Left cardiac atrium (tissue), 4 donors: ENCODE results near the gene TSPAN18. TPM values are rescaled to one million over a fixed set of nuclear protein-coding genes. Genes with fewer than 3 reads are reported as not detected.

Experiments used
- ATAC-seq, 2 donors: fragments of 200-7000 bp; cut with Tn5 transposase; one replicate each; pipeline ENCODE4 v1.9.1; 2020; ENCODE audit warnings: mild to moderate bottlenecking in 2 of 2, moderate library complexity in 2 of 2
- DNase-seq: peaks from one replicate; pipeline ENCODE4 v3.0.0-alpha.2; 2020
- intact Hi-C, 2 donors: fragments of 100-400 bp; cut with DNase I; formaldehyde crosslinking; loops; one replicate each; pipeline versions ENCODE4 v1.14.1 to v1.15.1; 2022 to 2023
- total RNA-seq, 2 donors: library from RNA; stranded (reverse); fragmentation: NEBNext Ultra II Directional; extraction: Animal tissue kit (Norgen Biotek cat#: 25700); gene quantifications; one replicate each; pipeline ENCODE4 v1.2.1, GENCODE V29; 2021
- donor health status: DM: no; HTN: yes; CAD: no.
- donor health status: DM: no; HTN: yes; CAD: no; lungs with severe emphysema.
- donor health status: DM: yes; HTN: yes; CAD: no.
- donor health status: Dilated cardiomyopathy.

The TSPAN18 gene
- total RNA-seq, 2 donors from 2014 or later, result 152 to 166 TPM

GRCh38 chr11:44848203-44848962, 121.6 kb downstream of the TSPAN18 start:
- no peak for ATAC-seq
- no peak for DNase-seq
- intact Hi-C loops, result no loop called here

DNA sequence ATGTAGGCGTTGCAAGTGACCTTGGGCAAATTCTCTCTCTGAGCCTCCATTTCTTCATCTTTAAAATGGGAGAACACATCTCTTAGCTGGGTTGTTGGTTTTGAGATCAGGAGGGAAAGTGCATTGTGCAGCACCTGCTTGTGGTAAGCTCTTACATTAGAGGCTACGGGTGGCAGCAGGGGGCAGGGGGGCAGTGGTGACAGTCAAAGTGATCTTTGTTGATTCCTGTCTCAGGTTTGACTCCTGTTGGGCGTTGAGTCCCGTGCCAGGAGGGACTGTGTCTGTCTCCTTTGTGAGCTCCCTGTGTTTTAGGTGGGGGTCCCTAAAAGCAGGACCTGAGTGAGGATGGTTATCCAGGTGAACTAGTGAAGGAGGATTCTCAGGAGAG, 122.2 kb downstream of the TSPAN18 start:
- DNase-seq, result no peak
- ATAC-seq, result no peak
- intact Hi-C loops, result no loop called here

DNA sequence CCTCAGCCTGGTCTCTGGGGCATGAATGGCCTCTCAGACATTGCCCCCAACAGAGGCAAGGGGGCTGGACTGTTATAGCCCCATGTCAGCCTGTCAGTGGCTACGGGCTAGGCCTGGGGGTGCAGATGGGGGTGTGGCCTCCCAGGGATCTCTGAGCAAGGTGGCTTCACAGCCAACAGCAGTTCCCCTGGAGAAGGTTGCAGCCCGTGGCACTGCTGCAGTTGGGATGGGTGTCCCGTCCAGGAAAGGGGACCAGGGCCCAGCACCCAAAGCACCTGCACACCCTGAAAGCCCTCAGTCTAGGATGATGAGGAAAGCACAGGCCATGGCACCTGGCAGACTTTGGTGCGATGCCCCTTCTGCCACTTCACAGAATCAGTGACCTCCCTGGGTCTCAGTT, 122.7 kb downstream of the TSPAN18 start:
- intact Hi-C loops, result no loop called here
- ATAC-seq, result no peak
- DNase-seq, result no peak

GRCh38 chr11:44849922-44850321, 123.2 kb downstream of the TSPAN18 start:
- DNase-seq (no peak), ATAC-seq (peak; percentile 21 to 31)
- intact Hi-C loops, result no loop called here

DNA sequence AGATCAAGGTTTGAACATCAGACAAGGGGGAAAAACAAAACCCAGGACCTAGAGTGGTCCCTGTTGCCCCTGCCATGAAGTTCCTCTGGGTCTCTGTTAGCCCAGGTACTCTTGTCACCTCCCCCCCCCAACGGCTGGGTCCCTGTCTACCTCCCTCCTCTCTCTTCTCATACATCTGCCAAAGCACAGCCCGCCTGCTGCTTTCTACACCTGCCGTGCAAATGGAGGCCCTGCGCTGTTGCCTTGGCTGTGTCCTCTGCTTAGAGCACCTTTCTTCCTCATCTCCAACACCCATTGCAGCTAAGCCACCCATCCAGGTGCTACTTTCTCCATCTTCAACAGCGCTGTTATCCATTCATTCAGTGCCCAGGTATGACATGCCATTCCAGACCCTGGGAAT, 124.7 kb downstream of the TSPAN18 start:
- ATAC-seq (no peak), DNase-seq (no peak)
- intact Hi-C loops, result no loop called here

DNA sequence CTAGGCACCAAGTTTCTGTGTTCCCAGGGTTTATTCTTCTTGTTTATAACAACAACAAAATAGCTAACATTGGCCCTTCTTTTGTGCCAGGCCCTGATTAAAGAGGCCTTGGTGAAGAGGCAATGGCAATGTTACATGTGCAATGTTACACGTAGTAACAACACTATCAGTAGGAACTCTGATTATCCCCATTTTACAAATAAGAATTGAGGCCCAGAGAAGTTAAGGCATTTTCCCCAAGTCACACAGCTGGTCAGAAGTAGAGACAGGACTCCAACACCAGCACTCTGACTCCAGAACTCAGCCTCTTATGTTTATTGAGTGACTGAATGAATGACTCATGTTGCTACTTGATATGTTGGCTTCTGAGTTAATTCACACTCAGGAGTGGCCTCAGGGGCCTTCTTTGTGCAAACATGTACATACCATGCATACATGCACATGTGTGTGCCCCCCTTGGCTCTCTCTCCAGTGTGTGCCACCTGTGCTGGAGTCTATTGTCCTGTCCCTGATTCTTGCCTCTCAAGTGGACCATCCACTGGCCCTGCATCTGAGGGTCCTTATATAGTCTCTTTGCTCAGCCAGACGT, 125.5 kb downstream of the TSPAN18 start:
- intact Hi-C loops, result no loop called here
- ATAC-seq, result no peak
- no peak for DNase-seq

DNA sequence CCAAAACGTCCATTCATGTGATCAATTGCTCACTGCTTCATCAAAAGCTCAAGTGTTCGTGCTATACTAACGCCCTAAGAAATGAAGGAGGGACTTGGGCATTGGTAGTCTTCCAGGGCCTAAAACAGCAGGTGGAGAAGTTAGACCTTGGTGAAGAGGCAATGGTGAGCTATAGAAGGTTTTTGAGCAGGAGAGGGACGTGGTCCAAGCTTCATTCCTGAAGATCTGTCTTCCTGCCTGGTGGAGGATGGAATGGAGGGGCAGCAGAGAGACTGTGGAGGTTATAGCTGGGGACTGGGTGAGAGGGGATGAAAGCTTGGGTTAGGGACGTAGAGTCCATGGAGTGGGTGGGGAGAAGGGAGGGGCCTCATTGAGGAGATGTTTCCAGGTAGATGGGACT, 126.2 kb downstream of the TSPAN18 start:
- no peak for ATAC-seq

GRCh38 chr11:44853666-44854065, 126.9 kb downstream of the TSPAN18 start:
- intact Hi-C loops, result no loop called here
- ATAC-seq (no peak), DNase-seq (no peak)

More for the DNA sequence above, 126.2 kb downstream of the TSPAN18 start:
- DNase-seq, result no peak
- intact Hi-C loops, result no loop called here

DNA sequence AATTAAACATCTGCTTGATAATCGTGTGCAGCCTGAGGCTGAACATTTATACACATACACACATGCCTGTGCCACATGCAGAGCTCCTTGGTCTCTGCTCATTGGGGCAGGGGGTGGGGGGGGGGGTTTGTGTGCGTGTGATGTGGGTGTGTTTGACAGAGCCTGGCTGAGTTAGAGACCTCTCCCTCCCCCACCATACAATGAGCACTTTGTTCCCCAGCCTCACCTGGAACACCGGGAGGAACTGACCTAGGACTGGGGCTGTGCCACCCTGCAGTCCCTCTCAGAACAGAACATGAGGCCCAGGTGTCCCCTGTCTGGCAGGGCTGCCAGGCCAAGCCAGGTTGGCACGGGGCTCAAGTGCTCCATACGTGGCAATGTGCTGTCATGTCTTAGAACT, 127.3 kb downstream of the TSPAN18 start:
- ATAC-seq, result no peak

GRCh38 chr11:44854741-44855492, 128.2 kb downstream of the TSPAN18 start:
- intact Hi-C loops, result loop anchor here in 1 of 2 donors (5.0 kb wide), 1 partner anchor 93 kb away; no protein-coding TSS in a partner anchor
- ATAC-seq (no peak), DNase-seq (no peak)

More for the DNA sequence above, 127.3 kb downstream of the TSPAN18 start:
- intact Hi-C loops, result no loop called here
- no peak for DNase-seq

- no peak for DNase-seq
- no peak for ATAC-seq
- intact Hi-C loops, result loop anchor here in 1 of 2 donors (5.0 kb wide), 1 partner anchor 93 kb away; no protein-coding TSS in a partner anchor
Observed at GRCh38 chr11:44855493-44855849, 128.7 kb downstream of the TSPAN18 start.

GRCh38 chr11:44857490-44858090, 130.8 kb downstream of the TSPAN18 start:
- peak; percentile 31 to 64 for ATAC-seq
- peak; percentile 68 for DNase-seq
- intact Hi-C loops, result loop anchor here in 1 of 2 donors (5.0 kb wide), 1 partner anchor 95 kb away; no protein-coding TSS in a partner anchor

DNA sequence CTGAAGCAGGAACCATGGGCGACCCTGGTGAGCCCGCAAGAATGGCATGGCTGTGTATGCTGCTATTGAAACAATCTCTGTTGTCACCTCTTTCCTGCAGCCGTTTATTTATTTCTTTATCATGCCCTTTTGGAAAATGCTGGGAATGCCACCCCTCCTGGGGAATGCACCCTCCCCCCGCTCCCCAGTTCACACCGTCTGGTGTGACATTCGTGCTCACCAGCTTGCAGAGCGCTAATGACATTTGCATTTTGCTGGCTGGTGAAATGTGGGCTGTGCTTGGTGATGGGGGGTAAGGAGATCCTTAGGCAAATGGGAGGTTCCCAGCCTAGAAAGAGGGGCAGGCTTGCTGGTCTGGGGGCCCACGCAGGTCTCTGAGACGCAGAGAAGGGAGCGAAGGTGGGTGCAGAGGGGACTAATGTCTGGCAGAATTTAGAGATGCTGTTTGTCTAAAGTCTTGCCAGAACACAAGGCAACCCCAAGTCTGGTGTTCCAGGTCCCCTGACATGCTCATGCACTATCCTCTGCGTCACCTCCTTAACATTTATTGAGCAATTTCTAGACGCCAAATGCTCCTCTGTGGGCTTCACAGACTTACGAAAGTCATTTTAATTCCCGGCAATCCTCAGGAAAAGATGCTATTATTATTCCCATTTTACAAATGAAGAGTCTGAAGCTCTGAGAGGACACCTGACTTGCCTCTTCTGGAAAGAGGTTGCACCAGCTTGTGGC, 132.2 kb downstream of the TSPAN18 start:
- intact Hi-C loops, result loop anchor here in 1 of 2 donors (5.0 kb wide), 1 partner anchor 97 kb away; no protein-coding TSS in a partner anchor
- ATAC-seq (peak in 1 of 2 donors; percentile 51), DNase-seq (no peak)

GRCh38 chr11:44859528-44859925, 132.8 kb downstream of the TSPAN18 start:
- DNase-seq (no peak), ATAC-seq (no peak)
- intact Hi-C loops, result loop anchor here in 1 of 2 donors (5.0 kb wide), 1 partner anchor 97 kb away; no protein-coding TSS in a partner anchor

DNA sequence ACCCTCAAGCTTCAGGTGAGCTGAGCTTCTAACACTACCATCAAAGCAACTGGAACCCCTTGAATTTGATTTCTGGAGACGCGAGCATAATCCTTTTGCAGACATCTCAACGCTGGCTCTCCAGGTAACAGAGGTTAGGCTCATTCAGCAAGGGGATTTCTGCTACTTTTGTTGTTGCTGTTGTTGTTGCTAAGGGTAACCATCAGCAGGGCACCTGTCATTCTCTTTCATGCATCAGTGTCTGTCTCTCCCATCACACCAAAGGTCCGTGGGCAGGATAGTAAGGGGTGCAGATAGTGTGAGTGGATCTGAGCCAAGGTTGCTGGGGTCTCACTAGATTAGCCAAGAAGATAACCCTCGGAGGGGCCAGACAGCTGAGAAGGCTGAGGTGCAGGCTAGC, 133.6 kb downstream of the TSPAN18 start:
- no peak for ATAC-seq
- DNase-seq, result no peak
- intact Hi-C loops, result no loop called here

- DNase-seq (peak; percentile 87), ATAC-seq (peak; percentile 94 to 95)
- intact Hi-C loops, result no loop called here
Observed at GRCh38 chr11:44861849-44862557, 135.2 kb downstream of the TSPAN18 start.

- ATAC-seq (no peak), DNase-seq (no peak)
- intact Hi-C loops, result no loop called here
Observed at GRCh38 chr11:44862558-44863101, 135.9 kb downstream of the TSPAN18 start.

DNA sequence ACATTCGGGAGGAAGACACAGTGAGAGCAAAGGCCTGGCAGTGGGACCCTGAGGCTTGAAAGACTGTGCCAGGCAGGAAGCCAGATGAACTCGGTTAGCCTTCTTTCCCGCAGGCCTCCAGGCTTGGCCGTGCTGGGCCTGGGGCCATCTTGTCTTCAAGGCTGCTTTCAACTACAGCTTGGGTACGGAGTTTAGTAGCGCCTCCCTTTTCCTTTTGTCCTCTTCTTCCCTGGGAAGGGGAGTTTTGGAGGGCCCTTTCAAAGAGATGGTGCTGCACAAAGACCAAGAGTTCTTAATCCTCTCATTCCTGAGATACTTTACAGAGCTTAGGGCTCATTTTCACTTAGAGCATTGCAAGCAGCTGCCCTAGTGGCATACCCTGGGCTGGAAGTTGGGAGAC, 136.5 kb downstream of the TSPAN18 start:
- peak in 1 of 2 donors; percentile 2 for ATAC-seq
- DNase-seq, result no peak
- intact Hi-C loops, result no loop called here
